CD4-positive, alpha-beta T cell (primary cell): ENCODE results near the gene PNMA6A. TPM values are rescaled to one million over a fixed set of nuclear protein-coding genes. Genes with fewer than 3 reads are reported as not detected.

Experiments
- ATAC-seq: fragments of 200-7000 bp; cut with Tn5 transposase; one replicate; pipeline ENCODE4 v1.10.0; 2022; ENCODE audit warnings: mild to moderate bottlenecking; ENCODE audit not compliant: poor library complexity
- CTCF ChIA-PET: fragments of 350-600 bp; sonication (Branson Sonifier 250); formaldehyde crosslinking; loops from one replicate; lab custom pipeline; 2021; ENCODE audit warnings: antibody characterized with exemption, inconsistent platforms; lab: Charles Lee
- POLR2A ChIA-PET: fragments of 350-600 bp; sonication (Branson Sonifier 250); formaldehyde crosslinking; loops from one replicate; lab custom pipeline; 2021; ENCODE audit warnings: antibody characterized with exemption, inconsistent platforms; lab: Charles Lee
- DNase-seq, 14 experiments: peaks; one replicate each; pipeline ENCODE4 v3.0.0-alpha.2; 2013 to 2020; ENCODE audit warnings: mixed read lengths in 2 of 14
- H3K27ac ChIP-seq, 2 donors: one replicate each; pipeline versions ENCODE4 v1.5.1 to v1.7.0; 2013; ENCODE audit warnings: low read length in 2 of 2, low read depth in 1 of 2, mild to moderate bottlenecking in 1 of 2
- H3K27me3 ChIP-seq, 2 experiments: 1 replicate in 1 of 2; 2 replicates in 1 of 2; pipeline versions ENCODE4 v1.6.1 to v1.7.0; 2013; ENCODE audit warnings: low read length in 2 of 2, control low read depth in 1 of 2, mild to moderate bottlenecking in 1 of 2, moderate library complexity in 1 of 2; ENCODE audit not compliant: insufficient read depth in 2 of 2, control insufficient read depth in 1 of 2
- H3K36me3 ChIP-seq: one replicate; pipeline ENCODE4 v1.6.1; 2013; ENCODE audit warnings: low read length, control low read depth; ENCODE audit not compliant: insufficient read depth
- H3K4me1 ChIP-seq: one replicate; pipeline ENCODE4 v1.6.1; 2013; ENCODE audit warnings: low read length, control low read depth; ENCODE audit not compliant: insufficient read depth
- H3K4me3 ChIP-seq: one replicate; pipeline ENCODE4 v1.5.1; 2013; ENCODE audit warnings: mild to moderate bottlenecking, low read length, moderate library complexity
- H3K9me3 ChIP-seq, 2 experiments: 1 replicate in 1 of 2; 2 replicates in 1 of 2; pipeline versions ENCODE4 v1.6.1 to v1.7.0; 2013; ENCODE audit warnings: low read length in 2 of 2, mild to moderate bottlenecking in 2 of 2, control low read depth in 1 of 2, moderate library complexity in 1 of 2; ENCODE audit not compliant: control insufficient read depth in 1 of 2, insufficient read depth in 1 of 2
- H3K27ac Mint-ChIP-seq: one replicate; pipeline ENCODE4 v1.8.0; 2020; ENCODE audit warnings: mixed read lengths
- H3K27me3 Mint-ChIP-seq: one replicate; pipeline ENCODE4 v1.8.0; 2021; ENCODE audit warnings: mixed read lengths
- H3K36me3 Mint-ChIP-seq: one replicate; pipeline ENCODE4 v1.8.0; 2021; ENCODE audit warnings: low read depth, mixed read lengths
- H3K4me1 Mint-ChIP-seq: one replicate; pipeline ENCODE4 v1.8.0; 2021; ENCODE audit warnings: low read depth, mixed read lengths
- H3K4me3 Mint-ChIP-seq: one replicate; pipeline ENCODE4 v1.8.0; 2020; ENCODE audit warnings: mild to moderate bottlenecking, mixed read lengths
- H3K9me3 Mint-ChIP-seq: one replicate; pipeline ENCODE4 v1.8.0; 2020; ENCODE audit warnings: mixed read lengths
- CTCF ChIP-seq: fragments of 200-600 bp; IDR thresholded peaks from one replicate; pipeline ENCODE4 v1.8.0; 2022; ENCODE audit warnings: antibody characterized with exemption, mild to moderate bottlenecking
- intact Hi-C, 2 experiments: fragments of 100-400 bp; cut with DNase I in 1 of 2; cut with micrococcal nuclease in 1 of 2; formaldehyde crosslinking; loops; one replicate each; pipeline versions ENCODE4 v1.15.1 to v1.9.0; 2023 to 2025; cut with DNase I, micrococcal nuclease
- total RNA-seq, 174 experiments: library from RNA in 2 of 174; stranded (reverse) in 2 of 174; gene quantifications; one replicate each; pipeline ENCODE4 v1.2.3 and lab custom pipeline; 2021 to 2026

Gene PNMA6A
- total RNA-seq, 2 experiments from 2014 or later = 0.25 to 0.38 TPM

- H3K4me1 ChIP-seq = no peaks in the 10 kb centered on the region
- no peaks in the 10 kb centered on the region for H3K9me3 ChIP-seq
- CTCF ChIA-PET = no interaction called here
- no peak for ATAC-seq
- Mint-ChIP-seq H3K27me3 (peaks cover 5% of the 10 kb centered on the region), H3K4me1 (no peaks in the 10 kb centered on the region), H3K4me3 (no peak overlapping the region), H3K27ac (no peak overlapping the region), H3K36me3 (no peaks in the 10 kb centered on the region), H3K9me3 (no peaks in the 10 kb centered on the region)
- no peak for TF ChIP-seq CTCF
- no peaks in the 10 kb centered on the region for H3K27me3 ChIP-seq
- no peaks in the 10 kb centered on the region for H3K36me3 ChIP-seq
- H3K4me3 ChIP-seq = no peak overlapping the region
- intact Hi-C loops = no loop called here
- no peak for DNase-seq
- H3K27ac ChIP-seq = no peak overlapping the region
- POLR2A ChIA-PET = no interaction called here
These were observed 15.0 kb upstream of the PNMA6A start for GRCh38 chrX:153057281-153057680.

GRCh38 chrX:153059191-153060094 lies 12.8 kb upstream of the PNMA6A start:
- CTCF ChIA-PET = no interaction called here

GRCh38 chrX:153060095-153060445 lies 12.2 kb upstream of the PNMA6A start:
- no peak for DNase-seq

More at GRCh38 chrX:153059191-153060094, 12.8 kb upstream of the PNMA6A start:
- Mint-ChIP-seq H3K9me3 (no peaks in the 10 kb centered on the region), H3K27ac (no peak overlapping the region), H3K4me3 (no peak overlapping the region), H3K27me3 (peaks cover 5% of the 10 kb centered on the region), H3K4me1 (no peaks in the 10 kb centered on the region), H3K36me3 (no peaks in the 10 kb centered on the region)
- Histone ChIP-seq H3K27ac (no peak overlapping the region), H3K4me3 (no peak overlapping the region), H3K9me3 (no peaks in the 10 kb centered on the region), H3K36me3 (no peaks in the 10 kb centered on the region), H3K27me3 (no peaks in the 10 kb centered on the region), H3K4me1 (no peaks in the 10 kb centered on the region)
- no peak for TF ChIP-seq CTCF
- intact Hi-C loops = no loop called here
- DNase-seq (no peak), ATAC-seq (no peak)
- POLR2A ChIA-PET = no interaction called here

More at GRCh38 chrX:153060095-153060445, 12.2 kb upstream of the PNMA6A start:
- Histone ChIP-seq H3K9me3 (no peaks in the 10 kb centered on the region), H3K4me1 (no peaks in the 10 kb centered on the region), H3K27me3 (no peaks in the 10 kb centered on the region), H3K27ac (no peak overlapping the region), H3K36me3 (no peaks in the 10 kb centered on the region), H3K4me3 (no peak overlapping the region)
- no peak for ATAC-seq
- Mint-ChIP-seq H3K4me3 (no peak overlapping the region), H3K4me1 (no peaks in the 10 kb centered on the region), H3K27ac (no peak overlapping the region), H3K27me3 (peaks cover 5% of the 10 kb centered on the region), H3K36me3 (no peaks in the 10 kb centered on the region), H3K9me3 (no peaks in the 10 kb centered on the region)
- ChIA-PET CTCF (no interaction called here), POLR2A (no interaction called here)
- no peak for TF ChIP-seq CTCF
- intact Hi-C loops = no loop called here
